MM.1S (cell line): ENCODE measurements around the gene MADD.
A peak's percentile ranks its signal among the peaks of the same experiment; 100 is the strongest.

Experiments used
- DNase-seq: peaks from one replicate; pipeline ENCODE4 v3.0.0-alpha.2; 2015
- H2AFZ ChIP-seq: fragments of 300-600 bp; sonication (generic); 2 replicates; pipeline ENCODE4 v1.6.0; 2016; ENCODE audit warnings: antibody characterized with exemption, low read length
- H3F3A ChIP-seq: fragments of 300-600 bp; sonication (generic); 2 replicates; pipeline ENCODE4 v1.6.1; 2016; ENCODE audit warnings: mild to moderate bottlenecking, antibody characterized with exemption, low read length, moderate library complexity, mixed read lengths; ENCODE audit not compliant: insufficient read depth
- H3K27ac ChIP-seq: fragments of 300-600 bp; sonication (generic); 2 replicates; pipeline ENCODE4 v1.5.1; 2016; ENCODE audit warnings: mild to moderate bottlenecking, low read length
- H3K27me3 ChIP-seq: fragments of 300-600 bp; sonication (generic); replicated peaks from 2 replicates; pipeline ENCODE4 v1.6.0; 2016; ENCODE audit warnings: low read length; ENCODE audit not compliant: insufficient read depth
- H3K36me3 ChIP-seq: fragments of 300-600 bp; sonication (generic); replicated peaks from 2 replicates; pipeline ENCODE4 v1.6.1; 2016; ENCODE audit warnings: mild to moderate bottlenecking, low read length, mixed read lengths; ENCODE audit not compliant: insufficient read depth
- H3K4me1 ChIP-seq: fragments of 300-600 bp; sonication (generic); 2 replicates; pipeline ENCODE4 v1.6.1; 2016; ENCODE audit warnings: low read length, mixed read lengths
- H3K4me2 ChIP-seq: fragments of 300-600 bp; sonication (generic); 2 replicates; pipeline ENCODE4 v1.6.0; 2016; ENCODE audit warnings: low read depth, low read length
- H3K4me3 ChIP-seq: fragments of 300-600 bp; sonication (generic); 2 replicates; pipeline ENCODE4 v1.5.1; 2016; ENCODE audit warnings: low read length, mixed read lengths
- H3K79me2 ChIP-seq: fragments of 300-600 bp; sonication (generic); 2 replicates; pipeline ENCODE4 v1.6.1; 2016; ENCODE audit warnings: mixed run types, low read length, mixed read lengths
- H3K9ac ChIP-seq: fragments of 300-600 bp; sonication (generic); 2 replicates; pipeline ENCODE4 v1.6.1; 2016; ENCODE audit warnings: low read length, mixed read lengths
- H3K9me2 ChIP-seq: fragments of 300-600 bp; sonication (generic); replicated peaks from 2 replicates; pipeline ENCODE4 v1.6.1; 2016; ENCODE audit warnings: mild to moderate bottlenecking, low read length, mixed read lengths; ENCODE audit not compliant: insufficient read depth
- H3K9me3 ChIP-seq: fragments of 300-600 bp; sonication (generic); replicated peaks from 2 replicates; pipeline ENCODE4 v1.6.1; 2016; ENCODE audit warnings: mild to moderate bottlenecking, low read length, mixed read lengths; ENCODE audit not compliant: insufficient read depth
- H4K20me1 ChIP-seq: fragments of 300-600 bp; sonication (generic); 2 replicates; pipeline ENCODE4 v1.6.1; 2016; ENCODE audit warnings: mild to moderate bottlenecking, low read length, moderate library complexity, mixed read lengths; ENCODE audit not compliant: insufficient read depth
- EZH2 ChIP-seq: fragments of 300-600 bp; sonication (generic); optimal IDR thresholded peaks from 2 replicates; pipeline ENCODE3; 2017; ENCODE audit warnings: low read depth, mild to moderate bottlenecking, antibody characterized with exemption, low read length, mixed read lengths
- EZH2phosphoT487 ChIP-seq: fragments of 300-600 bp; sonication (generic); IDR thresholded peaks from 2 replicates; pipeline ENCODE4 v1.6.1; 2018; ENCODE audit warnings: antibody characterized with exemption, low read length
- TF ChIP-seq, protein P1 (sequence below): fragments of 300-600 bp; sonication (generic); IDR thresholded peaks from 2 replicates; pipeline ENCODE4 v1.5.1; 2016; ENCODE audit warnings: antibody characterized with exemption, low read length, mixed read lengths

Gene MADD

DNA sequence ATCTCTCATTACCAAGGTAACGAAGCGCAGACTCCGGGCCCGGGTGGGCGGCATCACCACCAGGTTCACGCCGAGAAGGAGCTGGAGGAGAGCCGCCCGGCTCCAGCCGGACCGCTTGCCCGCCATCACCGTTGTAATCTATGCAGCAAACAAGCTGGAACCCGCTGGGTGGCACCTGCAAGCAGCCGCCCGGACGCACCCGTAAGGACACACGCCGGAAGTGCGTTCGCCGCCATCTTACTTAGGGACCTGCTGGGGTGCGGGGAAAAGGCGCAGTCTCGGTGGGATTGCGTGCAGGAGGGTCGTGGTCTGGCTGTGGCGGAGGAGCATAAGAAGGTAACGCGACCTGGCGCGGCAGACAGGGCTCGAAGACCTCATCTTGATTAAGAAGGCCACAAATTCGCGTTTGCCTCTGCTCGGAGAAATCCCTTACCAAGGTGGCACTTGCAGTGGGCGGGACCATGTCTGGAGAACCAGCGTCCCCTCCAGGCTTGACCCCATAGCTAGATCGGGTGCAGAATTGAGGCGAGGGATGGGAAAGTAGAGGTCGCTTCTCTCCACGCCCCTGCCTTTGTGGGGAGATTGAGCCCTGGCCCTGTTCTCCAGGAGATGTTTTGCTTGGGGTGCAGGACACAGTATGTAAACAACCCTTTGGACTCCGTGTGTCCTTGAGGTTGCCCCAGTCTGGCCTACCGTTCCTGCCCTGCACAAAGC is 21.1 kb upstream of the MADD start, which contains the start of gene ACP2:
Gene ACP2 (minus strand): TSS at position 151 of the 714 bp plus-strand sequence. CDS start 25 bp downstream, at position 126.
- Histone ChIP-seq H2AFZ (peak within 1 kb of the TSS; percentile 97), H3F3A (peaks cover 3% of the 10 kb centered on the region; the same call in 1 of the 2 replicates), H3K79me2 (peaks cover 26% of the 10 kb centered on the region), H3K4me1 (peaks cover 9% of the 10 kb centered on the region), H3K36me3 (no peaks in the 10 kb centered on the region), H3K9ac (peak within 1 kb of the TSS; percentile 85), H3K9me3 (no peaks in the 10 kb centered on the region), H4K20me1 (no peaks in the 10 kb centered on the region), H3K4me3 (peak within 1 kb of the TSS; percentile 96), H3K9me2 (no peaks in the 10 kb centered on the region), H3K27me3 (no peaks in the 10 kb centered on the region), H3K27ac (peak within 1 kb of the TSS; percentile 57), H3K4me2 (peak within 1 kb of the TSS; percentile 96)
- DNase-seq = peak; percentile 90
- TF ChIP-seq EZH2phosphoT487 (no peak), EZH2 (no peak)
- TF ChIP-seq, protein P1, sequence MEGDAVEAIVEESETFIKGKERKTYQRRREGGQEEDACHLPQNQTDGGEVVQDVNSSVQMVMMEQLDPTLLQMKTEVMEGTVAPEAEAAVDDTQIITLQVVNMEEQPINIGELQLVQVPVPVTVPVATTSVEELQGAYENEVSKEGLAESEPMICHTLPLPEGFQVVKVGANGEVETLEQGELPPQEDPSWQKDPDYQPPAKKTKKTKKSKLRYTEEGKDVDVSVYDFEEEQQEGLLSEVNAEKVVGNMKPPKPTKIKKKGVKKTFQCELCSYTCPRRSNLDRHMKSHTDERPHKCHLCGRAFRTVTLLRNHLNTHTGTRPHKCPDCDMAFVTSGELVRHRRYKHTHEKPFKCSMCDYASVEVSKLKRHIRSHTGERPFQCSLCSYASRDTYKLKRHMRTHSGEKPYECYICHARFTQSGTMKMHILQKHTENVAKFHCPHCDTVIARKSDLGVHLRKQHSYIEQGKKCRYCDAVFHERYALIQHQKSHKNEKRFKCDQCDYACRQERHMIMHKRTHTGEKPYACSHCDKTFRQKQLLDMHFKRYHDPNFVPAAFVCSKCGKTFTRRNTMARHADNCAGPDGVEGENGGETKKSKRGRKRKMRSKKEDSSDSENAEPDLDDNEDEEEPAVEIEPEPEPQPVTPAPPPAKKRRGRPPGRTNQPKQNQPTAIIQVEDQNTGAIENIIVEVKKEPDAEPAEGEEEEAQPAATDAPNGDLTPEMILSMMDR = peak; percentile 39

DNA sequence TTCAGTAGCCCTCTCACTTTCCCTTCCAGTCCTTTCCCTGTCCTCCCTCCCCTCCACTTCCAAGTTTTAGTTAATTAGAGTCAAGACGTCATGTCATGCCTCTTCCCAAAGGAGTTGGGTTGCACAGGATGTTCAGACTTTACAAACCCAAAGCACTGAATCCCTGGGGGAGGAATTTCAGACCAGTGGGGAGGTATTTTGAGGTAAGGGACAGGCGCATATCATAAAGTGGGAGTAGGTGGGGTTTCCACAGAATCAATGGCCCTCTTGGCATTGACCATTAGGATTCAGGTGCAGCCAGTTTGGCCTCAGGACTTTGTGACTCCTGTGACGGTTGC is 20.6 kb upstream of the MADD start:
- DNase-seq = no peak
- H3F3A ChIP-seq = peaks cover 3% of the 10 kb centered on the region; the same call in 1 of the 2 replicates
- peaks cover 26% of the 10 kb centered on the region for H3K79me2 ChIP-seq
- H3K4me3 ChIP-seq = peak overlapping the region; percentile 96
- H3K9me2 ChIP-seq = no peaks in the 10 kb centered on the region
- no peak overlapping the region for H3K27ac ChIP-seq
- no peaks in the 10 kb centered on the region for H4K20me1 ChIP-seq
- no peaks in the 10 kb centered on the region for H3K9me3 ChIP-seq
- H3K4me1 ChIP-seq = peaks cover 9% of the 10 kb centered on the region
- H3K27me3 ChIP-seq = no peaks in the 10 kb centered on the region
- peak overlapping the region; percentile 96 for H3K4me2 ChIP-seq
- peak overlapping the region; percentile 85; the same call in 1 of the 2 replicates for H3K9ac ChIP-seq
- TF ChIP-seq, protein P1 = no peak
- TF ChIP-seq EZH2 = no peak
- no peak for TF ChIP-seq EZH2phosphoT487
- H2AFZ ChIP-seq = peak overlapping the region; percentile 97
- no peaks in the 10 kb centered on the region for H3K36me3 ChIP-seq

DNA sequence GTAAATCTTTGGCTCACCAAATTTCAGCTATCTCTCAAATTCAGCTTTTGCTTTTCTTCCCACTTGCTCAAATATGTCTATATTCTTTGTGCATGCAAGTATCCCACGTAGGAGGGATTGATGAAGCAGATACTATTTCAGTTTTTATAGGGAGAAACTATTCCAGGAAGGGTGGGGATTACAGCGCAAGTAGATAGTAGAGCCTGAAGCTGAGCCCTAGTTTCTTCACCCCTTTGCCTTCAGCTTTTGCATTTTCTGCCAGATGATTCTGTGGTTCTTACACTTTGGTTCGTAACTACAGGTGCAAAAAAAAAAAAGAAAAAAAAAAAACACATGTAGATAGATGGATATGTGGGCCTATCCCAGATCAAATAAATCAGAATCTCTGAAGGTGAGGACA is 18.2 kb upstream of the MADD start:
- Histone ChIP-seq H3K27me3 (no peaks in the 10 kb centered on the region), H3K9ac (no peak overlapping the region), H3K36me3 (no peaks in the 10 kb centered on the region), H3K27ac (no peak overlapping the region), H2AFZ (no peak overlapping the region), H3K9me3 (no peaks in the 10 kb centered on the region), H3K9me2 (no peaks in the 10 kb centered on the region), H3K4me3 (no peak overlapping the region), H3F3A (peaks cover 3% of the 10 kb centered on the region; the same call in 1 of the 2 replicates), H3K79me2 (peaks cover 26% of the 10 kb centered on the region), H3K4me1 (peaks cover 9% of the 10 kb centered on the region), H4K20me1 (no peaks in the 10 kb centered on the region), H3K4me2 (no peak overlapping the region)
- no peak for DNase-seq
- TF ChIP-seq EZH2 = no peak
- no peak for TF ChIP-seq EZH2phosphoT487
- TF ChIP-seq, protein P1 = no peak
